GM19193 (cell line): ENCODE data around the gene TBATA.

Source experiments
- POLR2A ChIP-seq: IDR thresholded peaks from 4 replicates; pipeline ENCODE4 v1.6.1; 2011; ENCODE audit not compliant: insufficient read depth, insufficient read length; ENCODE audit errors: extremely low read depth

TBATA gene

DNA sequence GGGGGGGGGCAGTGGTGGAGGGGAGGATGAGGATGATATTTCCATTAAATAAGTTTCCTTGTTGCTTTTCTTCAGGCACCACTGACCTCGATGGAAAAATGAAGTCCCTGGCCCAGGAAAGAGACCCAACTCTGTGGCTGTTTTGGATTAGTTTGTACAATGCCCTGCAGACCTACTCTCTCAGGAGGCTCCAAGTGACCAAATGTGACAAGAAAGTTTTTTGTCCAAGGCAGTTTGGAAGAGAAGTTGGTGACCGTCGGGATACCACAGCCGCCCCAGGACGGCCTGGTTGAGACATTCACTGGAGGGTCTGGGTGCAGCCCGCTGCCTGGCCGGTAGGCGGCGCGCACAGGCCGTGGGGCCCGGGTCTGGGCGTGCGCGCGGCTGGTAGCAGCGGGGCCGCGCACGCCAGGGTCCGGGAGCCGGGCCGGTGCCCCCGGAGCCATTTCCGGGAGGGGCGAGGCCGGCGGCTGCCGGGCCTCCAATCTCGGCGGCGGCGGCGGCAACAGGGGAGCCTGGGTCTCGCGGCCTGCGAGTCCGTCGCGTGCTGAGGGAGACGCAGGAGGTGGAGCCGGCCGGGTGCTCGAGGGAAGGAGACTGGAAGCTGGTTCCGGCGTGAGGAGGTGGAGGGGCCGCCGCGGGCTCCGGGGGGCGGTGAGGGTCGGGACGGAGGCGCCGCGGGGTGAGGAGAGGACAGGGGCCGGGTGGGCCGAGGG is 30.5 kb upstream of the TBATA start, which contains the start of gene SGPL1:
SGPL1 (plus strand) TSS at position 445 of the 716 bp plus-strand sequence. CDS start 906 bp downstream, outside the sequence.
- TF ChIP-seq POLR2A = peak; percentile 63

DNA sequence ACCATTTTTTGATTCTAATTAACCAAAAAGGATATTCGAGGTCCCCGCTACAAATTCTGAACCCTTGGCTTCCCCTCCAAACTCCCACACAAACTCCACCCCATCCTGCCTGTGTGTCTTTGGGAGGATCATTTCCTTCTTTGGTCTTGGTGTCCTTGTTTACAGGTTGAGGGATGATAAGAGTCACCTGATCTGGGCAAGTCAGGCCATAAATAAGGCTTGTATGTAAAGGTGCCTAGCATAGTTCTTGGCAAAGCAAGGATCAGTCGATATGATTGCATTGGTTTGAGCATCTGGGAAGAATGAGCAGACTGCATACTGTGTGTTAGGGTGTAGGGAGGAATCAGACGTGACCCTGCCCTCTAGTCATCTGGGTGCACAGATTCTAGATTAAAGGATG is 28.9 kb upstream of the TBATA start:
- TF ChIP-seq POLR2A = no peak

DNA sequence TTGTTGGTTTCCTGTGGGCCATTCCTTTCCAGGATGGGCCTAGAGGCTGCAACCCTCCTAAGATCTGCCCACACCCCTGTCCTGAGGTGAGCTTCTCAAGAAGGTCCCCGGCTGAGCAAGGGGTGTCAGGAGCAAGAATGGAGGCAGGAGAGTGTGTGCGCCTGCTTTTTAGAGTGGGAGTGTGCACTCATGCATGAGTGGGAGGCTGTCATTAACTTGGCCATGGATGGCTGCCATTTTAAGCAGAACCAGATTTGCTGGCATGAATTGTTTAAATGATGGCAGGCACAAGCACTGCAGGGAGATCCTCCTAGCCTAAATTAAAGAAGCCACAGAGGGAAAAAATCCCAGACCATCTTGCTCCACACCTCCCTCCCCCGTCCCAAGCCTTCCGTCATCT is 27.6 kb upstream of the TBATA start:
- TF ChIP-seq POLR2A = no peak

DNA sequence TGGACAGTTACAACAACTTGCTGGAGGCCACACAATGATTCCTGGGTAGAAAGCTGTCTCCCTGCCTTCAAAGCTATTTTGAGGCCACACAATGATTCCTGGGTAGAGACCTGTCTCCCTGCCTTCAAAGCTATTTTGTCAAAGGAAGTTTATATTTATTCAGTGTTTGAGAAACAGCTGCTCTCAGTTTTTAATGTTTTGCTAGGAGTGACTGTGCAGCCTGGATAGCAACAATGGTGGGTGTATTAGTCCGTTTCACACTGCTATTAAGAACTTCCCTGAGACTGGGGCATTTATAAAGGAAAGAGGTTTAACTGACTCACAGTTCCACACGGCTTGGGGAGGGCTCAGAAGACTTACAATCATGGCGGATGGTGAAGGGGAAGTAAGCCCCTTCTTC is 26.7 kb upstream of the TBATA start:
- TF ChIP-seq POLR2A = no peak

- TF ChIP-seq POLR2A = no peak
Measured at GRCh38 chr10:70810967-70811366, 25.8 kb upstream of the TBATA start.

GRCh38 chr10:70809726-70810125 is 24.5 kb upstream of the TBATA start:
- no peak for TF ChIP-seq POLR2A

DNA sequence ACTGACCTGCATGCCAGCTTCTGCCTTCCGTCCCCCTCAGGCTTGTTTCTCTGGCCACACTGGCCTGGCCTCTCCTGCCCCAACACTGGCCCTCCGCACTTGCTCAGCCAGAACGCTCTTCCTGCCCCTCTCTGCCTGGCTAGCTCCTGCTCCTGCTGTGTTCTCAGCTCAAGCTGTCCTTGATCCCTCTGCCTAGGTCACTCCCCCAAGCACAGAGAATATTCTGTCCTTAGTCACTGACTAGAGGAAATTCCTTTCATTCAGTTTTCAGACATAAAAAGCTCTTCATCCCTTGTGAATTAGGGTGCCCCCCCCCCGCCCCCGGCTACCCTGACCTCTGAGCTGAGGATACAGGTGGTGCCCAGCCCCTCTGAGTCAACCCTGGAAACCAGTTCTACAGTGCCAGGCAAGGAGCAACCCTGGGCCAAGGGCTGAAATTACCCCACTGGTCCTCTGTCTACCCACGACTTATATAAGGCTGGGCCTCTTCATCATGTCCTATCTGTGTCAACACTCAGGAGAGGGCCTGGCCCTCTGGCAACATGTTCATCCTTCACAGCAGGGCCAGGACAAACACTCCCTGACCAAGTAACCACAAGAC is 23.9 kb upstream of the TBATA start:
- TF ChIP-seq POLR2A = no peak

- TF ChIP-seq POLR2A = no peak
Measured at GRCh38 chr10:70807556-70807955, 22.4 kb upstream of the TBATA start.

DNA sequence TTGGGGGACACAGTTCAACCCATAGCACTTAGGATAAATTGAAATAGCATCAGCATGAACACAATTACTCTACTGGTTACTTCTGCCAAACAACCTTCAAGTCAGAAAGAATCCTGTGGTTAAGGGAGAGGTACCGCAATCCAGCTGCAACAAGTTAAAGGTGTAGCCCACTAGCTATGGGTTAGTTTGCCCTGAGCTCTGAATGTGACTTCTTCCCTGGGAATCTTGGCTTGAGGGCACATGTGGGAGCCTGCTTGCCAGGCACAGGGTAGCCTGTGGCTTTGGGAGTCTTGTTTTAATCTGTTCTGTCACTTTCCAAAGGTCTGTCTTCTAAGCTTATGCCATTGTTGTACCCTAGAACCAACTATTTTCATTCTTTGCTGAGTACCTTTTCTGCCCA is 21.7 kb upstream of the TBATA start:
- TF ChIP-seq POLR2A = no peak

- no peak for TF ChIP-seq POLR2A
Measured at GRCh38 chr10:70805619-70806215, 20.5 kb upstream of the TBATA start.

GRCh38 chr10:70804421-70804808 is 19.2 kb upstream of the TBATA start:
- TF ChIP-seq POLR2A = no peak

- no peak for TF ChIP-seq POLR2A
Measured at GRCh38 chr10:70803775-70804420, 18.7 kb upstream of the TBATA start.

DNA sequence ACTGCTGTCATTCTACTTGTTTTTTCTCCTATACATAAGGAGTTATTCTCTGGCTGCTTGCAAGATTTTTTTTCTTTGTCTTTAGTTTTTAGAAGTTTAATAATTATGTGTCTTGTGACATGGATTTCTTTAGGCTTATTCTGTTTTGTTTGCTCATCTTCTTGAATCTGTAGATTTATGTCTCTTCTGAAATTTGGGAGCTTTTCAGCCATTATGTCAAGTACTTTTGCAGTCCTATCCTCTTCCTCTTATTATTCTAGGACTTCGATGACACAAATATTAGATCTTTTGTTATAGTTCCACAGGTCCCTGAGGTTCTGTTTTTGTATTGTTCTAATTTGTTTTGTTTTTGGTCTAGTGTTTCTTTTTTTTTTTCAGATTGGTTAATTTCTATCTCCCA is 16.7 kb upstream of the TBATA start:
- no peak for TF ChIP-seq POLR2A

DNA sequence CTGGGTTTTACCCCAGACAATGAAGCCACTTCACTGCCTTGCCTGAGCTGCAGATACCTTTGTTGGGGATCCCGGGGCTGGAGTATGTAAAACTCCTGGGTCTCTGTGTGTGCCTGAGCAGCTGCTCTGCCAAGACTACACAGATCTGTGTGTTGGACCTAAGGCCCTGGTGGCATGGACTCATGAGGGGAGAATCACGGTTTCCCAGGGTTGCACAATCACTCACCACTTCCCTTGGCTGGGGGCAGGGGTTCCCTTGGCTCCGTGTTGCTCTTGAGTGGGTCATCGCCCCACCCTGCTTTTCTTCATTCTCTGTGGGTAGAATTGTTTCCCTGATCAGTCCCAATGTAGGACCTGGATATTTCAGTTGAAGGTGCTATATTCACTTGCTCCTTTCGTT is 13.9 kb upstream of the TBATA start:
- no peak for TF ChIP-seq POLR2A

- no peak for TF ChIP-seq POLR2A
Measured at GRCh38 chr10:70797840-70798239, 12.7 kb upstream of the TBATA start.

- TF ChIP-seq POLR2A = no peak
Measured at GRCh38 chr10:70795613-70796012, 10.4 kb upstream of the TBATA start.

GRCh38 chr10:70791386-70792039 is 6.3 kb upstream of the TBATA start:
- no peak for TF ChIP-seq POLR2A
